ENCODE data around the gene CDKN2D. TPM values are rescaled to one million over a fixed set of nuclear protein-coding genes. Genes with fewer than 3 reads are reported as not detected.
A peak's percentile ranks its signal among the peaks of the same experiment; 100 is the strongest.
"Not testable (repeated sequence)": the region's sequence is repeated elsewhere in the genome, so short reads cannot be mapped to it uniquely, and the experiment has no call there.

The CDKN2D gene
- total RNA-seq, 1 experiment from 2014 or later, result 28.1 TPM

DNA sequence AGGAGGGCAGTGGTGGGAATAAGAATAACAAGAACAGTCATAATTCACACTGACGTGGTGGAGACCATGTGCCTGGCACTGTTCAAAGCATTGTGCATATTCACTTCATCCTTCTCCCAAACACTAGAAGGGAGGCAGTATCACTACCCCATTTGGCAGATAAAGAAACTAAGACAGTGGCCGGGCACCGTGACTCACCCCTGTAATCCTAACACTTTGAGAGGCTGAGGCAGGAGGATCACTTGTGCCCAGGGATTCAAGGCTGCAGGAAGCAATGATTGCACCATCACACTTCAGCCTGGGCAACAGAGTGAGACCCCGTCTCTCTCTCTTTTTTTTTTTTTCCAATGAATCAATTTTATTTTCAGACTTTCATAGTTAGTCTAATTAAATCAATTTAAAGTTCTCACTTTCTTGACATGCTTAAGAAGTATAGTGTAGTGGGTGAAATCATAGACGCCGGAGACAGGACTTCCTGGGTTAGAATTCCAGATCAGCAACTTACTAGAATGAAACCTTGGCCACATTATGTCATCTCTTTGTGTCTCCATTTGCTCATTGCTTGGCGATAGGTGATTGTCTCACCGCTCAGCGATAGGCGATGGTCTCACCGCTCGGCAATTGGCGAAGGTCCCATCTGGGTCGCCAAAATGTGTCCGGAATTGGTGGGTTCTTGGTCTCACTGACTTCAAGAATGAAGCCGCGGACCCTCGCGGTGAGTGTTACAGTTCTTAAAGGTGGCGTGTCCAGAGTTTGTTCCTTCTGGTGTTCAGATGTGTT is 30.4 kb downstream of the CDKN2D start:
- 0 out of 2 replicates have a peak, but pooled peaks cover 6% of the 10 kb centered on the region for H3K9me3 ChIP-seq (replicated peaks)
- no peak for DNase-seq (ENCODE audit: low read depth in 1 of 2, low spot score in 2 of 2)
- H3K27me3 ChIP-seq (replicated peaks), result 0 out of 2 replicates have a peak, but pooled peaks cover 5% of the 10 kb centered on the region

GRCh38 chr19:10537668-10538067 is 31.1 kb downstream of the CDKN2D start:
- Histone ChIP-seq H3K9me3 (replicated peaks) (0 out of 2 replicates have a peak, but pooled peaks cover 2% of the 10 kb centered on the region), H3K27ac (no peak overlapping the region), H3K4me3 (no peak overlapping the region), H3K27me3 (replicated peaks) (0 out of 2 replicates have a peak, but pooled peaks cover 5% of the 10 kb centered on the region), H3K4me1 (replicated peaks) (0 out of 2 replicates have a peak, but pooled peaks cover 4% of the 10 kb centered on the region), H3K36me3 (no peaks in the 10 kb centered on the region)
- no peak for DNase-seq (ENCODE audit: low read depth in 1 of 2, low spot score in 2 of 2)

More for the DNA sequence above, 30.4 kb downstream of the CDKN2D start:
- H3K4me1 ChIP-seq (replicated peaks), result peaks cover 6% of the 10 kb centered on the region
- no peaks in the 10 kb centered on the region for H3K36me3 ChIP-seq
- H3K4me3 ChIP-seq, result no peak overlapping the region
- no peak overlapping the region for H3K27ac ChIP-seq

- Histone ChIP-seq H3K4me1 (replicated peaks) (0 out of 2 replicates have a peak, but pooled peaks cover 4% of the 10 kb centered on the region), H3K36me3 (no peaks in the 10 kb centered on the region), H3K9me3 (replicated peaks) (0 out of 2 replicates have a peak, but pooled peaks cover 2% of the 10 kb centered on the region), H3K27ac (no peak overlapping the region), H3K27me3 (replicated peaks) (0 out of 2 replicates have a peak, but pooled peaks cover 5% of the 10 kb centered on the region), H3K4me3 (no peak overlapping the region)
- DNase-seq (ENCODE audit: low read depth in 1 of 2, low spot score in 2 of 2), result no peak
Measured at GRCh38 chr19:10535613-10536012, 33.2 kb downstream of the CDKN2D start.

GRCh38 chr19:10533646-10534386 is 35.0 kb downstream of the CDKN2D start:
- Histone ChIP-seq H3K9me3 (replicated peaks) (0 out of 2 replicates have a peak, but pooled peaks cover 2% of the 10 kb centered on the region), H3K4me3 (no peak overlapping the region), H3K4me1 (replicated peaks) (0 out of 2 replicates have a peak, but pooled peaks cover 4% of the 10 kb centered on the region), H3K36me3 (no peaks in the 10 kb centered on the region), H3K27me3 (replicated peaks) (0 out of 2 replicates have a peak, but pooled peaks cover 5% of the 10 kb centered on the region), H3K27ac (no peak overlapping the region)
- DNase-seq (ENCODE audit: low read depth in 1 of 2, low spot score in 2 of 2), result peak in 1 of 2 experiments; percentile 30

GRCh38 chr19:10532457-10532856 is 36.3 kb downstream of the CDKN2D start:
- Histone ChIP-seq H3K27ac (no peak overlapping the region), H3K4me1 (replicated peaks) (0 out of 2 replicates have a peak, but pooled peaks cover 4% of the 10 kb centered on the region), H3K4me3 (no peak overlapping the region), H3K27me3 (replicated peaks) (0 out of 2 replicates have a peak, but pooled peaks cover 5% of the 10 kb centered on the region), H3K36me3 (no peaks in the 10 kb centered on the region), H3K9me3 (replicated peaks) (0 out of 2 replicates have a peak, but pooled peaks cover 2% of the 10 kb centered on the region)
- DNase-seq (ENCODE audit: low read depth in 1 of 2, low spot score in 2 of 2), result no peak

GRCh38 chr19:10526887-10527286 is 41.9 kb downstream of the CDKN2D start:
- not testable (repeated sequence) for DNase-seq (ENCODE audit: low read depth in 1 of 2, low spot score in 2 of 2); H3K9me3 ChIP-seq (replicated peaks); H3K36me3 ChIP-seq; H3K27ac ChIP-seq; H3K4me1 ChIP-seq (replicated peaks); H3K4me3 ChIP-seq; H3K27me3 ChIP-seq (replicated peaks)

- no peaks in the 10 kb centered on the region for H3K4me1 ChIP-seq (replicated peaks)
- H3K36me3 ChIP-seq, result no peaks in the 10 kb centered on the region
- no peak overlapping the region for H3K4me3 ChIP-seq
- DNase-seq (ENCODE audit: low read depth in 1 of 2, low spot score in 2 of 2), result no peak
- H3K27me3 ChIP-seq (replicated peaks), result 0 out of 2 replicates have a peak, but pooled peaks cover 3% of the 10 kb centered on the region
- no peak overlapping the region for H3K27ac ChIP-seq
- H3K9me3 ChIP-seq (replicated peaks), result no peaks in the 10 kb centered on the region
Measured at GRCh38 chr19:10525636-10526035, 43.1 kb downstream of the CDKN2D start.

- no peak overlapping the region for H3K27ac ChIP-seq
- no peaks in the 10 kb centered on the region; the same call in 1 of the 2 replicates for H3K4me1 ChIP-seq (replicated peaks)
- H3K9me3 ChIP-seq (replicated peaks), result no peaks in the 10 kb centered on the region
- no peaks in the 10 kb centered on the region for H3K36me3 ChIP-seq
- no peak for DNase-seq (ENCODE audit: low read depth in 1 of 2, low spot score in 2 of 2)
- peaks cover 17% of the 10 kb centered on the region for H3K27me3 ChIP-seq (replicated peaks)
- no peak overlapping the region for H3K4me3 ChIP-seq
Measured at GRCh38 chr19:10523135-10523636, 45.6 kb downstream of the CDKN2D start.

- peaks cover 13% of the 10 kb centered on the region for H3K4me1 ChIP-seq (replicated peaks)
- H3K9me3 ChIP-seq (replicated peaks), result no peaks in the 10 kb centered on the region
- H3K36me3 ChIP-seq, result no peaks in the 10 kb centered on the region
- no peak overlapping the region for H3K27ac ChIP-seq
- DNase-seq (ENCODE audit: low read depth in 1 of 2, low spot score in 2 of 2), result no peak
- H3K27me3 ChIP-seq (replicated peaks), result peaks cover 32% of the 10 kb centered on the region
- H3K4me3 ChIP-seq, result no peak overlapping the region
Measured at GRCh38 chr19:10521461-10522171, 47.2 kb downstream of the CDKN2D start.

DNA sequence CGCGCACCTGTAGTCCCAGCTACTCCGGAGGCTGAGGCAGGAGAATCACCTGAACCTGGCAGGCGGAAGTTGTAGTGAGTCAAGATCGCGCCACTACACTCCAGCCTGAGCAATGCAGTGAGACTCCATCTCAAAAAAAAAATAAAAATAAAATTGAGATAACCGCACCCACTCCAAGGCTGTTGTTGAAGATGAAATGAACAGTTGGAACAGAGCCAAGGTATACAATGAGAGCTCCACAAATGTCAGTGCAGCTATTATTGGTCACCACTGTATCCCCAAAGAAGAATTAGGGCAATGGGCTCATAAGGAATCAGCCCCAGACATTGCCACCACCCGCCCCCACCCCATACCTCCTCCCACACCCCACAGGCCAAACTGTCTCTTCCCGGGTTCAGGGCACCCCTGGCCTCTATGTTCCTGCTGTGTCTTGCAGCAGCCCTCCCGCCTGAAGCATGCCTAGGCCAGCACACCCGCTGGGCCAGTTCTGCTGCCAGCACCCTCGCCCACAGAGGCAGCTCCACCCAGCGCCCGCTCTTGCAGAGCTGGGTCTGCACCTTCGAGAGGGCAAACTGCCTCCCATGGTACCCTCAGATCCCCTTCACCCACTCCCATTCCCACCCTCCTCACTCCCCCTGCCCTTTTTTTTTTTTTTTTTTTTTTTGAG is 48.0 kb downstream of the CDKN2D start:
- H3K27ac ChIP-seq, result no peak overlapping the region
- H3K27me3 ChIP-seq (replicated peaks), result peaks cover 38% of the 10 kb centered on the region
- no peaks in the 10 kb centered on the region for H3K36me3 ChIP-seq
- no peak overlapping the region for H3K4me3 ChIP-seq
- peaks cover 13% of the 10 kb centered on the region for H3K4me1 ChIP-seq (replicated peaks)
- no peaks in the 10 kb centered on the region for H3K9me3 ChIP-seq (replicated peaks)
- no peak for DNase-seq (ENCODE audit: low read depth in 1 of 2, low spot score in 2 of 2)

GRCh38 chr19:10519421-10519820 is 49.4 kb downstream of the CDKN2D start:
- peaks cover 51% of the 10 kb centered on the region for H3K27me3 ChIP-seq (replicated peaks)
- H3K4me1 ChIP-seq (replicated peaks), result peaks cover 15% of the 10 kb centered on the region
- H3K9me3 ChIP-seq (replicated peaks), result no peaks in the 10 kb centered on the region; the same call in 1 of the 2 replicates
- no peak overlapping the region for H3K4me3 ChIP-seq
- H3K36me3 ChIP-seq, result no peaks in the 10 kb centered on the region
- no peak for DNase-seq (ENCODE audit: low read depth in 1 of 2, low spot score in 2 of 2)
- no peak overlapping the region for H3K27ac ChIP-seq

- H3K27me3 ChIP-seq (replicated peaks), result peaks cover 56% of the 10 kb centered on the region
- no peaks in the 10 kb centered on the region; the same call in 1 of the 2 replicates for H3K9me3 ChIP-seq (replicated peaks)
- DNase-seq (ENCODE audit: low read depth in 1 of 2, low spot score in 2 of 2), result no peak
- H3K4me1 ChIP-seq (replicated peaks), result peaks cover 21% of the 10 kb centered on the region
- no peaks in the 10 kb centered on the region for H3K36me3 ChIP-seq
- no peak overlapping the region for H3K27ac ChIP-seq
- no peak overlapping the region for H3K4me3 ChIP-seq
Measured at GRCh38 chr19:10518444-10519361, 50.1 kb downstream of the CDKN2D start.

Measured in SJSA1 (cell line).